GM19452 (cell line): ENCODE results near the gene SLC44A4.
"Not testable (repeated sequence)": the region's sequence is repeated elsewhere in the genome, so short reads cannot be mapped to it uniquely, and the experiment has no call there.

ENCODE experiments used
- ATAC-seq: cut with Tn5 transposase; IDR thresholded peaks from one replicate; pipeline ENCODE4 v1.9.1; 2021; ENCODE audit not compliant: unreplicated experiment

The SLC44A4 gene

GRCh38 chr6:31860349-31860748, 18.4 kb downstream of the SLC44A4 start:
- ATAC-seq: no peak

GRCh38 chr6:31859923-31860322, 18.9 kb downstream of the SLC44A4 start:
- ATAC-seq: no peak

DNA sequence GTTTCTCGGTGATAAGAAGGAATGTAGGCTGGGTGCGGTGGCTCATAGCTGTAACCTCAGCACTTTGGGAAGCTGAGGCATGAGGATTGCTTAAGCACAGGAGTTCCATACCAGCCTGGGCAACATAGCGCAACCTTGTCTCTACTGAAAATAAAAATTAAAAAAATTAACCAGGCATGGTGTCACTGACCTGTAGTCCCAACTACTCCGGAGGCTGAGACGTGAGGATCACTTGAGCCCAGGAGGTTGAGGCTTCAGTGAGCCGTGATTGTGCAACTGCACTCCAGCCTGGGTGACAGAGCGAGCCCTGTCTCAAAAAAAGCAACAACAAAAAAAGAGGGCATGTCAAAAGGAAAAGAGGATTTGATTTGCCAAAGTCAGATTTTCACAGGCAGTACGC, 20.1 kb downstream of the SLC44A4 start:
- ATAC-seq: no peak

GRCh38 chr6:31857774-31858173, 21.0 kb downstream of the SLC44A4 start:
- not testable (repeated sequence) for ATAC-seq

DNA sequence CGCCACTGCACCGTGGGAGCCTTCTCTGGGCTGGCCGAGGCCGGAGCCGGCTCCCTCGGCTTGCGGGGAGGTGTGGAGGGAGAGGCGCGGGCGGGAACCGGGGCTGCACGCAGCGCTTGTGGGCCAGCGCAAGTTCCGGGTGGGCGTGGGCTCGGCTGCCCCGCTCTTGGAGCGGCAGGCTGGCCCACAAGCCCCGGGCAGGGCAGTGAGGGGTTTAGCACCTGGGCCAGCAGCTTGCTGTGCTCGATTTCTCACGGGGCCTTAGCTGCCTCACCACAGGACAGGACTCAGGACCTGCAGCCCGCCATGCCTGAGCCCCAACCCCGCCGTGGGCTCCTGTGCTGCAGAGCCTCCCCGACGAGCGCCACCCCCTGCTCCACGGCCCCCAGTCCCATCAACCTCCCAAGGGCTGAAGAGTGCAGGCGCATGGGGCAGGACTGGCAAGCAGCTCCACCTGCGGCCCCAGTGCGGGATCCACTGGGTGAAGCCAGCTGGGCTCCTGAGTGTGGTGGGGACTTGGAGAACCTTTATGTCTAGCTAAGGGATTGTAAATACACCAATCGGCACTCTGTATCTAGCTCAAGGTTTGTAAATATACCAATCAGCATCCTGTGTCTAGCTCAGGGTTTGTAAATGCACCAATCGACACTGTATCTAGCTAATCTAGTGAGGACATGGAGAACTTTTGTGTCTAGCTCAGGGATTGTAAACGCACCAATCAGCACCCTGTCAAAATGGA, 26.6 kb downstream of the SLC44A4 start:
- not testable (repeated sequence) for ATAC-seq

GRCh38 chr6:31851485-31851832, 27.3 kb downstream of the SLC44A4 start:
- ATAC-seq: no peak

- no peak for ATAC-seq
These were observed 27.9 kb downstream of the SLC44A4 start for GRCh38 chr6:31850765-31851484.

- no peak for ATAC-seq
These were observed 31.4 kb downstream of the SLC44A4 start for GRCh38 chr6:31847276-31847978.

DNA sequence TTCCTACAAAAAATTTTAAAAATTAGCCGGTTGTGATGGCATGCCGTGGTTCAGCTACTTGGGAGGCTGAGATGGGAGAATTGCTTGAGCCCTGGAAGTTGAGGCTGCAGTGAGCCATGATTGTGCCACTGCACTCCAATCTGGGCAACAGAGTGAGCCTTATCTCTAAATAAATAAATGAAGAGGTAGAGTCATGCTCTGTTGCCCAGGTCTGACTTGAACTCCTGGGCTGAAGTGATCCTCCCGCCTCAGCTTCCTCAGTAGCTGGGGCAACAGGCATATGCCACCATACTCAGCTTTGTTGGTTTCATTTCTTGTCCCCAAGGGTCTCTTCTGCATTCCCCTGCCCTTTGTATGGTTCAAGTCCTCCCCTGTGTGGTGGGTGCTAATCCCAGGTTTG, 34.3 kb downstream of the SLC44A4 start:
- no peak for ATAC-seq

GRCh38 chr6:31842053-31842452, 36.7 kb downstream of the SLC44A4 start:
- ATAC-seq: no peak

- ATAC-seq: not testable (repeated sequence)
These were observed 39.0 kb downstream of the SLC44A4 start for GRCh38 chr6:31839779-31840126.

- no peak for ATAC-seq
These were observed 39.8 kb downstream of the SLC44A4 start for GRCh38 chr6:31838968-31839367.

GRCh38 chr6:31838114-31838553, 40.7 kb downstream of the SLC44A4 start:
- ATAC-seq: not testable (repeated sequence)

DNA sequence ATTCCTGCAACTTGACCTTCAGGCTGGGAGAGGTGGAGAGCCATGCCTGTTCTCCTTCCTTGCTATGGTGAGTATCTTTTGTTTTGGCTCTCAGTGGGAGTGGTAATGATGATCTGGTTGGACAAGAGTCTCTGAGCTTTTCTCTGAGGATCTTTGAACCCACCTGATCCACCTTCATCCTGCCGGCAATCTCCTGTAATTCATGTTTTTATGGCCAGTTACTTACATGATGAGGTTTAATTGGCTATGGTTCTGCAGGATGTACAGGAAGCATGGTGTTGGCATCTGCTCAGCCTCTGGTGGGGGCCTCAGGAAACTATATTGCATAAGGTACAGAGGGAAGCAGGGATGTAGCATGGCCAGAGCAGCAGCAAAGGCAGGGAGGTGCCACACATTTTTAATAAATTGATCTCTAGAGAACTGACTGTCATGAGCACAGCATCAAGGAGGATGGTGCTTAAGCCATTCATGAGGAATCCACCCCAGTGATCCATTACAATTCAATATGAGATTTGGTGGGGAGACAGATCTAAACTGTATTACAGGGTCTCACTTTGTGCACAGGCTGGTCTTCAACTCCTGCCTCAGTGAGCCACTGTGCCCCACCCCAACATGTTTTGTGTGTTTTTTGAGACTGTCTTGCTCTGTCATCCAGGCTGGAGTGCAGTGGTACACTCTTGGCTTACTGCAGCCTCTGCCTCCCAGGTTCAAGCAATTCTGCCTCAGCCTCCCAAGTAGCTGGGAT, 41.3 kb downstream of the SLC44A4 start:
- no peak for ATAC-seq

- no peak for ATAC-seq
These were observed 42.1 kb downstream of the SLC44A4 start for GRCh38 chr6:31836474-31837368.

DNA sequence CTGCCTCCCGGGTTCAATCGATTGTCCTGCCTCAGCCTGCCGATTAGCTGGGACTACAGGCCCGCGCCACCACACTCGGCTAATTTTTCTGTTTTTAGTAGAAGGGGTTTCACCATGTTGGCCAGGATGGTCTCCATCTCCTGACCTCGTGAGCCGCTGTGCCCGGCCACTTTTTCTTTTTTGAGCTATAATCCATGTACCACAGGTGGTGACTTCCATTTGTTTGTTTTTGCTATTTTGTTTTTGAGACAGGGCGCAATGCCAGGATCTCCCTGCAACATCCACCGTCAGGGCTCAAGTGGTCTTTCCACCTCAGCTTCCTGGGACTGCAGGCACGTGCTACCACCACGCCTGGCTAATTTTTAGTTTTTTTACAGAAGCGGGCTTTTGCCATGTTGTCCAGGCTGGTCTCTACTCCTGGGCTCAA, 42.7 kb downstream of the SLC44A4 start:
- no peak for ATAC-seq

DNA sequence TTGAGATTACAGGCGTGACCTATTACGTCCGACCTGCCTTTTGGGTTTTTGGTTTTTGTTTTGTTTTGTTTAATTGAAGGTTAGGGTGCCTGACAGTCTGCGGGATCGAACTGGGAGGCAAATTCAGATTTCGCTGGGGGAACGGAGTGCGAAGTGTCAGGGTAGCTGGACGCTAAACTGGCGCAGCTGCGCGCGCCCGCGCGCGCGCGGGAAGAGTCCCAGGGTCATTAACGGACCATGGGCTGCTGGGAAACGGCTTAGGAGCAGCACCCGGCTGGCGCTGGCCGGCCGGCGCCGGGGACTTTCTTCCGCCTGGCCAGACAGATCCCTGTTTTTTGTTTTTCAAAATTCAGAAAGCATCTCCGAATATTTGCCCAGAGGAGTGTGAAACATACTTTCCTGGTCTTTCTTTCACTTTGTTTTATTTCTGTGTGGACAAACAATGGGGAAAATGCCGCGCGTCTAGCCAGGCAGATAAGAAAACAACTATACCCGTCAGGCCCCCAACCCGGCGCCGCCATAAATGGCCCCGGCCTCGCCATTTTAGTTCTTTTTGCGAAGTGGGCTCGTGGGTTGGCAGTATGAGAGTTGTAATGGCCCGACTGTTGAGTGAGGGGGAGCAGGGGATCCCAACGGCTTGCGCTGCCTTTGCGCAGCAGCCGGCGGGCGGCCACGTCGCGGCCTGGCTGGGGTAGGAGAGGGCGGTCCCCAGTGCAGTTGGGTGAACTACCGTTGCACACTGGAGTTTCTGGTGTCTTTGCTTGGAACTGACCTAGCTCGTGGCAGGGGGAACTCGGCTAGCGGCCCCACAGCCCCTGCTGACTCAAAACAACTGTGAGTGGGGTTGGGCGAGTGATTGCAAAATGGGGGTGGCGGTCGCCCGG, 44.2 kb downstream of the SLC44A4 start:
- peak; percentile 45 for ATAC-seq

- ATAC-seq: no peak
These were observed 47.2 kb downstream of the SLC44A4 start for GRCh38 chr6:31831350-31832215.
